ENCODE data around the gene PPP1R1C.

- no peak for TF ChIP-seq CTCF (IDR thresholded peaks at IDR 0.05)
- TF ChIP-seq EP300 (IDR thresholded peaks at IDR 0.05; ENCODE audit: low read depth) = no peak
- TF ChIP-seq POLR2A (IDR thresholded peaks at IDR 0.05) = no peak
These were observed 34.1 kb downstream of the PPP1R1C start for GRCh38 chr2:182019731-182020130.

Data from transverse colon (tissue), 3 donors.